Measurements from ENCODE around the gene DNAJA4.

DNA sequence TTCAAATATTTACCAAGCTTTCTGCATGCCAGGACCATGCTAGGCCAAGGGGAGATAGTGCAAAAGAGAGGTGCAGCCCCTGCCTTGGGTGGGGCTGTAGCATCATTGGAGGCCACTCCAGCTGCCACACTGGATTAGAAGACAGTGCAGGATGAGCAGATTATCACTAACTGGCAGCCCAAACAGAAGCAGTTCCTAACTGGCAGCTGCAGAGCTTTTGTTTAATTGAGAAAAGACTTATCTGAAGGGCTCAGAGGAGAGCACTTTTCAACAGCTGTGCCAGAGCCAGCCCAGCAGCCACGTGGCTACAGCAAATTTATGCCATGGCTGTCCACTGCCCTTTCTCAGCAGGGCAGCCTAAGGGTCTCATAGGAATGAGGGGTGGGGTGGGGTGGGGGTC is 16.5 kb upstream of the DNAJA4 start:
- TF ChIP-seq POLR2A (IDR thresholded peaks at IDR 0.05; ENCODE audit: low read depth, low read length) (no peak), POLR2AphosphoS5 (IDR thresholded peaks at IDR 0.05; ENCODE audit: low read depth, low read length) (no peak), TAF1 (IDR thresholded peaks at IDR 0.05; ENCODE audit: borderline replicate concordance, low read depth, low read length) (no peak)
